K562 (cell line): Measurements from ENCODE around the gene RNF4. TPM values are rescaled to one million over a fixed set of nuclear protein-coding genes. Genes with fewer than 3 reads are reported as not detected.

ENCODE experiments used
- ATAC-seq: fragments of 200-7000 bp; cut with Tn5 transposase; 3 replicates; pipeline ENCODE4 v1.9.1; 2020; ENCODE audit warnings: moderate library complexity
- BruUV-seq: library from RNA; stranded (reverse); fragments of 400-500 nt; replicated peaks from 2 replicates; lab custom pipeline; 2021; lab: Mats Ljungman, UMichigan
- CTCF ChIA-PET: fragments of 300-600 bp; formaldehyde crosslinking; extraction: SDS; loops from one replicate; lab custom pipeline; 2021; ENCODE audit warnings: low intra/inter-chr PET ratio; lab: Yijun Ruan, JAX
- POLR2A ChIA-PET: fragments of 300-600, 350-650 bp; sonication (Branson Sonifier 250); formaldehyde crosslinking; extraction: SDS; loops from one replicate; lab custom pipeline; 2021; ENCODE audit warnings: antibody characterized with exemption, inconsistent platforms; lab: Yijun Ruan, JAX
- DNase-seq, 4 experiments: peaks; one replicate each; pipeline versions ENCODE4 v3.0.0 to v3.0.0-alpha.2; 2011 to 2018; ENCODE audit warnings: low spot score in 3 of 4, mixed read lengths in 3 of 4; ENCODE audit errors: extremely low read depth in 1 of 4
- FAIRE-seq: peaks from 2 replicates; lab custom pipeline; 2011; peaks lifted over from hg19 to GRCh38; lab: Jason Lieb, UNC
- H2AFZ ChIP-seq: 2 replicates; pipeline ENCODE4 v1.6.0; 2011; ENCODE audit warnings: low read depth, low read length, control low read depth, inconsistent platforms
- H3K27ac ChIP-seq: fragments of 200-600 bp; 3 replicates; pipeline ENCODE4 v1.8.0; 2011; ENCODE audit warnings: low read depth, mild to moderate bottlenecking, control low read depth, inconsistent platforms, low read length, moderate library complexity, mixed read lengths; ENCODE audit errors: extremely low read depth
- H3K27me3 ChIP-seq, 2 experiments: fragments of 300-600 bp in 1 of 2; 2 replicates in 1 of 2; 3 replicates in 1 of 2; pipeline versions ENCODE4 v1.6.0 to v1.8.0; 2011; ENCODE audit warnings: inconsistent platforms in 2 of 2, low read length in 2 of 2, mild to moderate bottlenecking in 1 of 2, mixed read lengths in 1 of 2, moderate library complexity in 1 of 2; ENCODE audit not compliant: control insufficient read depth in 2 of 2, insufficient read depth in 2 of 2
- H3K36me3 ChIP-seq: fragments of 300-600 bp; 3 replicates; pipeline ENCODE4 v1.8.0; 2011; ENCODE audit warnings: mild to moderate bottlenecking, low read length, inconsistent platforms; ENCODE audit not compliant: control insufficient read depth, insufficient read depth
- H3K4me1 ChIP-seq, 2 experiments: fragments of 200-600 bp in 1 of 2; replicated peaks in 1 of 2; 2 replicates in 1 of 2; 3 replicates in 1 of 2; pipeline versions ENCODE4 v1.5.1 to v1.8.0; 2011; ENCODE audit warnings: inconsistent platforms in 2 of 2, low read length in 2 of 2, mild to moderate bottlenecking in 1 of 2, mixed read lengths in 1 of 2, moderate library complexity in 1 of 2; ENCODE audit not compliant: control insufficient read depth in 2 of 2, insufficient read depth in 2 of 2
- H3K4me2 ChIP-seq: 2 replicates; pipeline ENCODE4 v1.6.1; 2011; ENCODE audit warnings: low read length, control low read depth, inconsistent platforms, mixed read lengths; ENCODE audit not compliant: insufficient read depth
- H3K4me3 ChIP-seq: fragments of 200-600 bp; sonication (generic), shearing (Covaris generic); 2 replicates; pipeline ENCODE4 v1.5.1; 2016; ENCODE audit warnings: control low read depth, inconsistent platforms
- H3K79me2 ChIP-seq: fragments of 200-600 bp; 3 replicates; pipeline ENCODE4 v1.8.0; 2011; ENCODE audit warnings: low read length, inconsistent platforms; ENCODE audit not compliant: control insufficient read depth, insufficient read depth
- H3K9ac ChIP-seq, 2 experiments: 2 replicates each; pipeline versions ENCODE4 v1.6.0 to v1.6.1; 2011; ENCODE audit warnings: low read depth in 2 of 2, low read length in 2 of 2, control low read depth in 1 of 2, inconsistent platforms in 1 of 2, mild to moderate bottlenecking in 1 of 2, mixed read lengths in 1 of 2; ENCODE audit not compliant: insufficient read depth in 1 of 2
- H3K9me1 ChIP-seq: one replicate; pipeline ENCODE4 v1.6.0; 2011; ENCODE audit warnings: inconsistent platforms, mild to moderate bottlenecking, low read length, moderate library complexity; ENCODE audit not compliant: control insufficient read depth, insufficient read depth
- H3K9me3 ChIP-seq: replicated peaks from 2 replicates; pipeline ENCODE4 v1.5.1; 2011; ENCODE audit warnings: low read depth, low read length, inconsistent platforms; ENCODE audit not compliant: control insufficient read depth, insufficient read depth
- H4K20me1 ChIP-seq: replicated peaks from 2 replicates; pipeline ENCODE4 v1.6.1; 2011; ENCODE audit warnings: low read length, inconsistent platforms, mixed read lengths; ENCODE audit not compliant: control insufficient read depth, insufficient read depth
- ATF1 ChIP-seq, 2 experiments: fragments of 450-650 bp in 1 of 2; IDR thresholded peaks; 2 replicates each; pipeline ENCODE4 v1.6.1; 2016; ENCODE audit warnings: missing compliant biosample characterization in 1 of 2, missing genetic modification characterization in 1 of 2
- BHLHE40 ChIP-seq: IDR thresholded peaks from 2 replicates; pipeline ENCODE4 v1.6.1; 2011; ENCODE audit warnings: low read length, improper control_type of control experiment
- ETV5 ChIP-seq: sonication (generic); formaldehyde crosslinking; IDR thresholded peaks from 2 replicates; pipeline ENCODE4 v1.4.0; 2020; ENCODE audit warnings: low read depth, mild to moderate bottlenecking, missing genetic modification reagents
- HDGF ChIP-seq: fragments of 450-650 bp; IDR thresholded peaks from 2 replicates; pipeline ENCODE4 v1.6.1; 2016
- TCF3 ChIP-seq: sonication (generic); formaldehyde crosslinking; IDR thresholded peaks from 2 replicates; pipeline ENCODE4 v1.4.0; 2020; ENCODE audit warnings: mild to moderate bottlenecking, missing genetic modification reagents
- ZNF24 ChIP-seq: fragments of 450-650 bp; IDR thresholded peaks from 2 replicates; pipeline ENCODE4 v1.6.1; 2016
- ZNF444 ChIP-seq: fragments of 250-450 bp; sonication (Bioruptor Pico); IDR thresholded peaks from 2 replicates; pipeline ENCODE4 v1.4.0; 2020; ENCODE audit warnings: mild to moderate bottlenecking, moderate library complexity
- WGBS: fragments of 100-300 bp; shearing (Covaris generic); methylation state at CpG from one replicate; pipeline ENCODE4 v1.1.6; 2016; ENCODE audit warnings: low coverage, mixed read lengths; ENCODE audit not compliant: insufficient coverage; ENCODE audit errors: missing lambda C conversion rate; 5-methylcytosine and 5-hydroxymethylcytosine counted together
- in situ Hi-C: fragments of 300-500 bp; cut with MboI; formaldehyde crosslinking; loops from 4 replicates; pipeline ENCODE4 v1.15.0; 2018; ENCODE audit warnings: inconsistent platforms, mixed read lengths
- intact Hi-C: fragments of 100-400 bp; cut with micrococcal nuclease; formaldehyde crosslinking; loops from 2 replicates; pipeline ENCODE4 v1.14.2; 2022
- polyA plus RNA-seq, 8 experiments: library from polyadenylated mRNA; depleted of rRNA in 4 of 8; stranded (reverse) in 5 of 8; unstranded in 3 of 8; fragments of >200 nt; fragmentation: Nextera tagmentation in 2 of 8; fragmentation: Illumina TruSeq in 1 of 8; extraction: Ambion mirVana in 2 of 8; extraction: Trizol in 1 of 8; gene quantifications; 2 replicates each; pipeline versions ENCODE4 v1.2.1 to v1.2.3, GENCODE V29; 2011 to 2014; ENCODE audit warnings: inconsistent platforms in 1 of 8, missing spikeins in 1 of 8
- total RNA-seq, 7 experiments: library from RNA; depleted of rRNA in 6 of 7; stranded (reverse); fragments of >200 nt in 6 of 7; fragmentation: Illumina TruSeq in 2 of 7; extraction: Trizol in 2 of 7; gene quantifications; 2 replicates each; pipeline versions ENCODE4 v1.2.1 to v1.2.3, GENCODE V29; 2011 to 2021; ENCODE audit warnings: low replicate concordance in 1 of 7
- TF ChIP-seq, protein P1 (sequence below): sonication (generic); formaldehyde crosslinking; IDR thresholded peaks from 2 replicates; pipeline ENCODE4 v1.8.0; 2022; ENCODE audit warnings: mild to moderate bottlenecking, missing genetic modification reagents

Gene RNF4
- total and polyA plus RNA-seq, 9 of the 15 experiments (the other 6 are each of a cell fraction or from before 2014, with no cell fraction given) = 19.2 to 59.3 (median 44.8) TPM

DNA sequence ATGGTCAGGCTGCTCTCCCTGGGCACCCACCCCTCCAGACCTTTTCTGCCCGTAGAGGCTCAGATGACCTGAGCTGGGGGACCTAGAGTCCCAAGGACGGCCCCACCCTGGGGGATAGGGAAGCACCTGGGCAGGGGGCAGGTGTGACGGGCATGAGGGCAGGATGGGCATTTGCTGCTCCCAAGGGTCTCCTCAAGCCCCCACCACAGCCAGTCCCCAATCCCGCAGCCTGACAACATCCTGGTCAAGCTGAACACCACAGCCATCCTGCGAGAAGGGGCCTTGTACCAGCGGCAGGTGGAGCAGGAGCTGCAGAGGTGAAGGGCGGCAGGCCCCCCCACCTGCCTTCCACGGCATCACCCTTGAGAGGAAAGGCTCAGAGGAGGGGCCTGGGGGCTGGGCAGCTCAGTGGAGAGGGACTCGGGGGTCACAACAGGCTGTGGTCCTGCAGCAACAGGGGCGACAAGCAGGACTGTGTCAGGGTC, 17.8 kb upstream of the RNF4 start:
- no peak for FAIRE-seq
- H2AFZ ChIP-seq = no peak overlapping the region
- H3K9me3 ChIP-seq = no peaks in the 10 kb centered on the region
- H4K20me1 ChIP-seq = peaks cover 8% of the 10 kb centered on the region; the same call in 1 of the 2 replicates
- H3K27ac ChIP-seq = no peak overlapping the region
- 8% methylated on average over 10 of the region's 10 CpGs for WGBS
- peak overlapping the region in 1 of 2 experiments; percentile 45; a peak in 2 of 4 replicates for H3K9ac ChIP-seq
- ATAC-seq = no peak
- H3K27me3 ChIP-seq = peaks cover 20 to 48% of the 10 kb centered on the region in 2 experiments; a peak in 4 of 5 replicates
- no TSS peak for BruUV-seq
- TF ChIP-seq ATF1 (CRISPR knock-in tag; IDR thresholded peaks at IDR 0.05) (no peak), ATF1 (tag; IDR thresholded peaks at IDR 0.05) (no peak), ZNF444 (CRISPR knock-in tag) (no peak), BHLHE40 (no peak), TCF3 (CRISPR knock-in tag) (no peak), HDGF (no peak), ZNF24 (no peak), ETV5 (CRISPR knock-in tag) (no peak)
- TF ChIP-seq, protein P1, sequence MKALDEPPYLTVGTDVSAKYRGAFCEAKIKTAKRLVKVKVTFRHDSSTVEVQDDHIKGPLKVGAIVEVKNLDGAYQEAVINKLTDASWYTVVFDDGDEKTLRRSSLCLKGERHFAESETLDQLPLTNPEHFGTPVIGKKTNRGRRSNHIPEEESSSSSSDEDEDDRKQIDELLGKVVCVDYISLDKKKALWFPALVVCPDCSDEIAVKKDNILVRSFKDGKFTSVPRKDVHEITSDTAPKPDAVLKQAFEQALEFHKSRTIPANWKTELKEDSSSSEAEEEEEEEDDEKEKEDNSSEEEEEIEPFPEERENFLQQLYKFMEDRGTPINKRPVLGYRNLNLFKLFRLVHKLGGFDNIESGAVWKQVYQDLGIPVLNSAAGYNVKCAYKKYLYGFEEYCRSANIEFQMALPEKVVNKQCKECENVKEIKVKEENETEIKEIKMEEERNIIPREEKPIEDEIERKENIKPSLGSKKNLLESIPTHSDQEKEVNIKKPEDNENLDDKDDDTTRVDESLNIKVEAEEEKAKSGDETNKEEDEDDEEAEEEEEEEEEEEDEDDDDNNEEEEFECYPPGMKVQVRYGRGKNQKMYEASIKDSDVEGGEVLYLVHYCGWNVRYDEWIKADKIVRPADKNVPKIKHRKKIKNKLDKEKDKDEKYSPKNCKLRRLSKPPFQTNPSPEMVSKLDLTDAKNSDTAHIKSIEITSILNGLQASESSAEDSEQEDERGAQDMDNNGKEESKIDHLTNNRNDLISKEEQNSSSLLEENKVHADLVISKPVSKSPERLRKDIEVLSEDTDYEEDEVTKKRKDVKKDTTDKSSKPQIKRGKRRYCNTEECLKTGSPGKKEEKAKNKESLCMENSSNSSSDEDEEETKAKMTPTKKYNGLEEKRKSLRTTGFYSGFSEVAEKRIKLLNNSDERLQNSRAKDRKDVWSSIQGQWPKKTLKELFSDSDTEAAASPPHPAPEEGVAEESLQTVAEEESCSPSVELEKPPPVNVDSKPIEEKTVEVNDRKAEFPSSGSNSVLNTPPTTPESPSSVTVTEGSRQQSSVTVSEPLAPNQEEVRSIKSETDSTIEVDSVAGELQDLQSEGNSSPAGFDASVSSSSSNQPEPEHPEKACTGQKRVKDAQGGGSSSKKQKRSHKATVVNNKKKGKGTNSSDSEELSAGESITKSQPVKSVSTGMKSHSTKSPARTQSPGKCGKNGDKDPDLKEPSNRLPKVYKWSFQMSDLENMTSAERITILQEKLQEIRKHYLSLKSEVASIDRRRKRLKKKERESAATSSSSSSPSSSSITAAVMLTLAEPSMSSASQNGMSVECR (CRISPR knock-in tag) = no peak
- in situ Hi-C loops = no loop called here
- no peak overlapping the region for H3K4me2 ChIP-seq
- intact Hi-C loops = no loop called here
- no peaks in the 10 kb centered on the region for H3K79me2 ChIP-seq
- H3K9me1 ChIP-seq = no peaks in the 10 kb centered on the region
- peaks cover 0 to 28% of the 10 kb centered on the region in 2 experiments; a peak in 2 of 5 replicates for H3K4me1 ChIP-seq
- CTCF ChIA-PET = interaction anchor here (0.6 kb wide), 1 partner anchor 15 kb away, joined by 3 read pairs; no protein-coding TSS in a partner anchor
- H3K36me3 ChIP-seq = no peaks in the 10 kb centered on the region
- POLR2A ChIA-PET = interaction anchor here (0.6 to 1.0 kb wide), 3 partner anchors 15 to 337 kb away, joined by 3 to 4 read pairs (median 3); no protein-coding TSS in a partner anchor
- no peak for DNase-seq
- H3K4me3 ChIP-seq = no peak overlapping the region
